T47D (cell line): Measurements from ENCODE around the gene MUC13.
"Not testable (repeated sequence)": the region's sequence is repeated elsewhere in the genome, so short reads cannot be mapped to it uniquely, and the experiment has no call there.

Experiments used
- DNase-seq, 2 experiments: peaks; one replicate each; pipeline versions ENCODE4 v3.0.0 to v3.0.0-alpha.2; 2011 to 2012; ENCODE audit warnings: low read depth in 1 of 2, low spot score in 1 of 2
- JUND ChIP-seq: IDR thresholded peaks from 2 replicates; pipeline ENCODE4 v1.6.1; 2012; ENCODE audit warnings: low read depth
- in situ Hi-C: cut with HindIII; loops from 2 replicates; pipeline ENCODE4 v1.10.0; 2016; ENCODE audit warnings: low sequenced_read_pairs, low pct_unique_long_range_greater_than_20kb

The MUC13 gene

DNA sequence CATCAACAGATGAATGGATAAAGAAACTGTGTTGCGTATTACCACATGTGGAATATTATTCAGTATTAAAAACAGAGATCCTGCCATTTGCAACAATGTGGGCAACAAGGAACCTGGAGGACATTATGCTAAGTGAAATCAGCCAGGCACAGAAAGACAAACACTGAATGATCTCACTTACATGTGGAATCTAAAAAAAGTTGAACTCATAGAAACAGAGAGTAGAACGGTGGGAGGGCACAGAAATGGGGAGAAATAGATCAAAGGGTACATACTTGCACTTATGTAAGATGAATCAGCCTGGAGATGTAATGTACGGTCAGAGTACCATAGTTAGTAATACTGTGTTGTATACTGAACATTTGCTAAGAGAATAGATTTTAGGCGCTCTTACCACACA is 29.8 kb upstream of the MUC13 start:
- DNase-seq: no peak
- in situ Hi-C loops: no loop called here
- TF ChIP-seq JUND: no peak

DNA sequence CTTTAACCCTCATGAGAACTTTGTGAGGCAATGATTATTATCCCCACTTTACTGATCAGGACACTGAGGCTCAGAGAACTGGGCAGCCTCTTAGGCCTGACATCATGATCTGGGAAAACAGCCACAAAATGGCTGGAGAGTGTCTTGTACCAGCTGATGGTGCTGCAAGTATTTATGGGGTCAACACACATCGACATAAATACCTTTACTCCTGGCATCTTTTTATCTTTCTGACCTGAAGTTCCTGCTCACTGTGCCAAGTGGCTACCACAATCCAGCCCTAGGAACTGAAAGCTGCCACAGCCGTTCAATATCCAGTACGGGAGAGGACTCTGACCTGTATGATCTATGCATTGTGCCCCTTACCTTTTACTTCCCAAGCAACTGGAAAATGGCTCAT is 29.2 kb upstream of the MUC13 start:
- in situ Hi-C loops: no loop called here
- TF ChIP-seq JUND: no peak
- DNase-seq: no peak

DNA sequence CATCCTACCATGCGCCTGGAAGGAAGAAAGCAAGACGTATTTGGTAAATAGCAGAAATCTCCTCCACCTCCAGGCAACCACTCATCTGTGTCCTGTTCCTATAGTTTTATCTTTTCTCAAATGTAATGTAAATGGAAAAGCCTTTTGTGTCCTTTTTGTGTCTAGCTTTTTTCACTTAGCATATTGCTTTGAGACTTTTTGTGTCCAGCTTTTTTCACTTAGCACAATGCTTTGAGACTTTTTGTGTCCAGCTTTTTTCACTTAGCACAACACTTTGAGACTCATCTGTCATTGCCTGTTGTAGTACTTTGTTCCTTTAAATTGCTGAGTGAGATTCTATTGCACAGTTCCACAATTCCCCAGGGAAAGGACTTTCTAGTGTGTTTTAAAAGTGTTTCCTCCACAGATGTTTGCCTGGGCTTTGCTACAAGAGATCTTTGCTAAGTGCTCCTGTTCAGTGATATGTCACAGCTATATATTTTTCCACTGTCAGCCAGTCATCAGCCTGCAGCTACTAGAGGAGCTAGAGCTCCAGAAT is 27.9 kb upstream of the MUC13 start:
- in situ Hi-C loops: no loop called here
- TF ChIP-seq JUND: no peak
- DNase-seq: no peak

DNA sequence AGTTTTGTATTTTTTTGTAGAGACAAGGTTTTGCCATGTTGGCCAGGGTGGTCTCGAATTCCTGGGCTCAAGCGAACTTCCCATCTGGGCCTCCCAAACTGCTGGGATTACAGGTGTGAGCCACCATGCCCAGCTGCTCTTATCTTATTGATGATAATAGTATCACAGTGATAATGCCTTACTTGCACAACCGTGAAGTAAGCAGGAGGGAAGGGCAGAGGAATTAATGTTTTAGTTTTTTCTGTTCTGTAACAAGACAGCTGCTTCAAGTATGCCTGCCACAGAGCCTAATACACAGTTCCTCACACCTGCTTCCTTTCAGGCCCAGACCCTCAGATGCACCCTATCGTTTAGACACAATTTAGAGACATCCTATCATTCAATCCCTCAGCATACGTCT is 26.1 kb upstream of the MUC13 start:
- no peak for TF ChIP-seq JUND
- in situ Hi-C loops: no loop called here

DNA sequence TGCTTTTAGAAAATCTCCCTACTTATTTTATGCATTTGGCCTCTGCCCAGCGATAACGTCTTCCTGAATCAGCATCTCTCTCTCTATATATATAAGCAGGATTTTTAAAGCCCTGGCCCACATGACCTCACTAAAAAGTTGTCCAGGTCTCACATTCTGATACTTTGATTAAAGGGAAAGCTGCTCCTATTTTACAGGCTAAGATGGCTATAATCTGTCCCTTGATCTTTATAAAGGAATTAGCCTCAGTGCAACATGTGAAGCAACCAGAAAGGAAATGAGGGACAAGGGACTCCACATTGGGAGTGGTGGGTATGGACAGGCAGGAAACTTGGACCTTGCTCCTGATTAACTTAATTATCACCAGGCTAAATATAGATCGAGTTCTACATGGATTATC is 25.6 kb upstream of the MUC13 start:
- in situ Hi-C loops: no loop called here
- no peak for TF ChIP-seq JUND
- DNase-seq: no peak

More for the DNA sequence above, 26.1 kb upstream of the MUC13 start:
- no peak for DNase-seq

DNA sequence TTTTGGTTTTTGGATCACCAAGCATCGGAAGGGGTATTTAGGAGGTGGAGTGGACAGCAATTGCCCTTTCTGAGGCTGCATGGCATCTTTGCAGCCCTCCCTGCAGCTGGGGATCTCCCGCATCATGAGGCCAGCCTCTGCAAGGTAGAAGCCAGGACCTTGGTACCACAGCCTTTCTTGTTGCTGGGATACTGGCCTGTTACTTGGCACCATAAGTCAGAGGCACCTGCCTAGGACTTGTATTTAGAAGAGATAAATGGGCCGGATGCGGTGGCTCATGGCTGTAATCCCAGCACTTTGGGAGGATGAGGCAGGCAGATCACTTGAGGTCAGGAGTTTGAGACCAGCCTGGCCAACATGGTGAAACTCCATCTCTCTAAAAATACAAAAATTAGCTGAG is 23.4 kb upstream of the MUC13 start:
- in situ Hi-C loops: not testable (repeated sequence)
- peak in 1 of 2 experiments; percentile 5 for DNase-seq

DNA sequence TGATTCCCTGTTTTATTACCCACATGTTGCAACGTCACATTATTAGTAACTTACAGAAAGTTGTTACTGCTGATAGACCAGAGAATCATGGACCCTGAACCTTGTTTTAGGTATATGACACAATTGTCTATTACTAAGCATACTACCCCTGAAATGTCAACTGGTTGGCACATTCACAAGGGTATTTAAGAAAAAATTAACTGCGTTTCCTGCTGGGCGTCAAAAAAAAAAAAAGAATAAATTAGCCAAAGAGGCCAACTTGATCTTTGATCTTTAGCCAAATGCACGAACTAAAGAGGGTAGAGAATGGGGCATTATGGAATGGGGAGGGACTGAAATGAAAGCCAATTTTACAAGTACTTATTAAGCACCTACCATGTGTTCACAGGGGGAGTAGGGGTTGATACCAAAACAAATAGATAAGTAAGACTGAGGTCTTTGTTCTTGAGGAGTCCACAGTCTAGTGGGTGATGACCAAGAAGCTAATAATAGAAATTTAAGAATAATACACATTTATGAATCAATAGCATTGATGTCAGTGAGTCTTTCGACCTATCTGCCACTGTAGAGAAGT is 17.8 kb upstream of the MUC13 start:
- TF ChIP-seq JUND: no peak
- in situ Hi-C loops: no loop called here
- no peak for DNase-seq

DNA sequence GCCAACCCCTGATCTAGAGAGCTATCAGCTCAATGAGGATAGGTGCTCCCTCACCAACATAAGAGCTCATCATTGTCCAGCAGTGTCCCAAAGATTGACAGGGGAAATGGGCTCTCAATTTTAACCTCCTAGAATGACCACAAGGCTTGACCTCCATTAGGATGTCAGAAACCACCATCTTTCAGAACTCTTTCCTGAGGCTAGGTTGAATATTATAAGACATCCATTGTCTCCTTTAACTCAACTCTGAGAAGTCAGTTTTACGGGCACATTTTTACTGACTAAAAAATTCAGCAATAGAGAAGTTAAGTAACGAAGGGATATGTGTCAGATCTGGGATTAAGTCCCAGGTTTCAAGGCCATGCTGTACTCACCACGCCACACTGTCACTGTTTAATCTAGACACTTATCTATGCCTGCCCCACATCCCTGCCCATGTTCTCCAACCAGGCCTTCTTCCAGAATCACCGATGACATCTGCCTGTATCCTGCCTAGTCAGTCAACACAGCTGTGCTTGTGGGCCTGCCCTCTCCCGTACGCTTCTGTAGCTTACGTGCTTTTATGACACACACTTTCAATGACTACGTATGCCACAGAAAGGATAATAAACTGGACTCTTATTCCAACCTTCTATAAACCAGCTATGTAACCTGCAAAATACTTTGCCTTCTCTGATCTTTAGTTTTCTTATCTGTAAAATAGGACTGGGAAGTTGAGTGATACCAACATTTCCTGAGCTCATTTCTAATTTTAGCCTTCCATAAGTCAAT is 17.1 kb upstream of the MUC13 start:
- in situ Hi-C loops: no loop called here
- DNase-seq: no peak
- no peak for TF ChIP-seq JUND

DNA sequence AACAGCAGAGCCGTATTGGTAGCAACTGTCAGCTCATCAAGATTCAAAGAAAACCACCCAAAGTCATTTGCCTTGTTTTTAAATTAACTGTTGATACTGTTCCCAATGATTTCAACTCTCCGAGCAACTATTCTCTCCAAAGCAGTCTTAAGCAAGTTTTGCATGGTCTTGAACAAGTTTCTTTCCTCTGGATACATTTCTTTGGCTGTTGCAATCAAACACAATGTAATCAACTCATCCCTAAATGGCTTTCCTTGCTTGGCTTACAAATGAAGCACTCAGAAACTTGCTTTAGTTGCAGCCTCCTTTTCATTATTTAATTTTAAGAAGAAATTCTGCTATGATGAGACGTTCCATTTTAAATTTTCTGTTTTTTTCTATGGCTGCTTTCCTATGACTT is 15.5 kb upstream of the MUC13 start:
- DNase-seq: no peak
- TF ChIP-seq JUND: no peak
- in situ Hi-C loops: no loop called here

DNA sequence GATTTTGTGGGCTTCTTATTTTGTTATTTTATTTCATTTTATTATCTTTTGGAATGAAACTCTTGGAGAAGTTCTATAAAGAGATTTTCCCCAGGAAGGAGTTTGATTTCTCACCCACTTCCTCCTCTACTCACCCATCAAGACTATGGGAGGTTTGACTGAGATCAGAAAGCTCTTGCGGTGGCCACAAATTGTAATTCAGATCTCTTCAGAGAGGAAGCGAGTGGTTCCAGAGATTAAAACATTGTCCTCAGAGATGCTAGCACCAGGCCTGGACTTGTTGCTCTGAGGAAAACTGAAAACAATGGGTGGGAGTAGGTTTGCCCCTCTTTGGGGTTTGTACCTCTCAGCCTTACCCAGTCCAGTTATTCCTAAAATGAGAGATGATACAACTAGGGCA is 8.1 kb upstream of the MUC13 start:
- no peak for DNase-seq
- in situ Hi-C loops: no loop called here
- no peak for TF ChIP-seq JUND

DNA sequence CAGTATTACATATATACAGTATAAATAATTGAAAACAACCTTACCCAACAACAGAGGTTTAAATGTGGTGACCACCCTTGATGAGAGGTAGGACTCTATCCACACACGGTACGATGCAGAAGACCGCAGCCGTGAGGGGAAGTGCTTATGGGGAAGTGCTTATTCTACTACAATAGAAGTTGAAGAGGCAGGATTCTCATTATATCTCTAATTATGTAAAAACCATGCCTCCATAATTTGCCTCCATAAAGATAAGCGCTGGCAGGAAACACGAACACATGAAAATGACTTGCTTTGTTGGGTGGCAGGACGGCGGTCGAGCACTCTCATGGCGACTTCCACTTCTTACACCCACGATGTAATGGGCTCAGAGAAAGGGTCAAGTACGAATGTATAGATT is 7.2 kb upstream of the MUC13 start:
- no peak for DNase-seq
- TF ChIP-seq JUND: no peak
- in situ Hi-C loops: no loop called here

DNA sequence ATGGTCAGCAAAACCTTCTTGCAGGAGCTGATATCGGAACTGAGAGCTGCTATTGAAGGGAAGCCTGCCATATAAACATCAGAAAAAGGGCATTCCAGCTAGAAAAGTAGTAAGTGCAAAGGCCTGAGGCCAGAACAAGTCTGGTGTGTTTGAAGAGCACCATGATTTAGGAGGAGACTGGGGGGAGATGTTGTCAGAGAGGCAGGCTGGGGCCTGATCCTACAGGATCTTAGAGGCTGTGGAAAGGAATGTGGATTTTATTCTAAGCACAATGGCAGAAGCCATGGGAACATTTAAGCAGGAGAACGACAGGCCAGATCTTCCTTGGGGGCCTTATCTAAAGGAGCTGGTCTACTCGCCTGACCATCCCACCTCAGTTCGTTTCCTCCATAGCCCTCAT is 5.1 kb upstream of the MUC13 start:
- in situ Hi-C loops: no loop called here
- peak in 1 of 2 experiments; percentile 18 for DNase-seq
- no peak for TF ChIP-seq JUND

DNA sequence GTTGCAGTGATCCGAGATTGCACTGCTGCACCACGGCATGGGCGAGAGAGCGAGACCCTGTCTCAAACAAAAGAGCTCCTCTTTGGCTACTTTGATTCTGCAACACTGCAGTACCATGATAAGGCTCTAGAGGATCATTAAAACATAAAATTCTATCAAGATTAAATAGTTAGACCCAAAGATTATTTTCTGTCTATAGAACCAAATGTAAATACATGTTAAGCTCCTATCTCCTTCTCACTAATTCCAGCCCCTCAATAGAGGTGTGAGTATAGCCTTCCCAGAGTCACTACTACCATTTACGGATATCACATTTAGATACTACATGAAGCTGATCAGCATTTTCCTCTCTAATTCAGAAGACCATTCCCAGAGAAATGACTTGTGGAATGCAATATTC is 4.3 kb upstream of the MUC13 start:
- no peak for DNase-seq
- no peak for TF ChIP-seq JUND
- in situ Hi-C loops: no loop called here
